Neural progenitor cell (in vitro differentiated cells): ENCODE measurements around the gene HES6. TPM values are rescaled to one million over a fixed set of nuclear protein-coding genes. Genes with fewer than 3 reads are reported as not detected.

ENCODE experiments used
- DNase-seq: peaks from one replicate; pipeline ENCODE4 v3.0.0-alpha.2; 2016; ENCODE audit warnings: low spot score
- H2AFZ ChIP-seq: fragments of 200-600 bp; sonication (generic); replicated peaks from 2 replicates; pipeline ENCODE4 v1.6.1; 2016; ENCODE audit warnings: antibody characterized with exemption
- H3F3A ChIP-seq: fragments of 200-600 bp; sonication (generic); 2 replicates; pipeline ENCODE4 v1.6.1; 2016; ENCODE audit warnings: antibody characterized with exemption, low read depth
- H3K27ac ChIP-seq: fragments of 200-600 bp; sonication (generic); 2 replicates; pipeline ENCODE4 v1.5.1; 2016; ENCODE audit warnings: mild to moderate bottlenecking
- H3K27me3 ChIP-seq: fragments of 200-600 bp; sonication (generic); 2 replicates; pipeline ENCODE4 v1.6.1; 2016; ENCODE audit warnings: mild to moderate bottlenecking, moderate library complexity
- H3K36me3 ChIP-seq: fragments of 200-600 bp; sonication (generic); 2 replicates; pipeline ENCODE4 v1.5.1; 2016
- H3K4me1 ChIP-seq: fragments of 200-600 bp; sonication (generic); 2 replicates; pipeline ENCODE4 v1.6.1; 2016; ENCODE audit warnings: mixed run types
- H3K4me2 ChIP-seq: fragments of 200-600 bp; sonication (generic); 2 replicates; pipeline ENCODE4 v1.6.1; 2016
- H3K4me3 ChIP-seq: fragments of 200-600 bp; sonication (generic); 2 replicates; pipeline ENCODE4 v1.5.1; 2016
- H3K79me2 ChIP-seq: fragments of 200-600 bp; sonication (generic); 2 replicates; pipeline ENCODE4 v1.6.1; 2016; ENCODE audit warnings: low read depth
- H3K9ac ChIP-seq: fragments of 200-600 bp; sonication (generic); 2 replicates; pipeline ENCODE4 v1.6.1; 2016
- H3K9me3 ChIP-seq: fragments of 200-600 bp; sonication (generic); 2 replicates; pipeline ENCODE4 v1.5.1; 2016; ENCODE audit warnings: low read depth
- H4K20me1 ChIP-seq: fragments of 200-600 bp; sonication (generic); 2 replicates; pipeline ENCODE4 v1.6.1; 2016; ENCODE audit warnings: low read depth
- H3K27ac Mint-ChIP-seq: 3 replicates; pipeline ENCODE4 v1.8.0; 2021; ENCODE audit warnings: mixed read lengths
- H3K27me3 Mint-ChIP-seq: 2 replicates; pipeline ENCODE4 v1.8.0; 2022; ENCODE audit warnings: low read depth, mild to moderate bottlenecking, inconsistent platforms, moderate library complexity, mixed read lengths; ENCODE audit not compliant: insufficient read depth
- H3K36me3 Mint-ChIP-seq: 3 replicates; pipeline ENCODE4 v1.8.0; 2021; ENCODE audit warnings: mixed read lengths
- H3K4me1 Mint-ChIP-seq: 3 replicates; pipeline ENCODE4 v1.8.0; 2021; ENCODE audit warnings: mixed read lengths
- H3K4me3 Mint-ChIP-seq: 3 replicates; pipeline ENCODE4 v1.8.0; 2021; ENCODE audit warnings: mild to moderate bottlenecking, moderate library complexity, mixed read lengths
- H3K9me3 Mint-ChIP-seq: 3 replicates; pipeline ENCODE4 v1.8.0; 2020; ENCODE audit warnings: mixed read lengths
- CTCF ChIP-seq: fragments of 200-600 bp; sonication (generic); IDR thresholded peaks from 2 replicates; pipeline ENCODE4 v1.5.1; 2017; ENCODE audit warnings: antibody characterized with exemption, mild to moderate bottlenecking
- EZH2 ChIP-seq: fragments of 200-600 bp; sonication (generic); IDR thresholded peaks from 2 replicates; pipeline ENCODE4 v1.6.1; 2017; ENCODE audit warnings: antibody characterized with exemption, mild to moderate bottlenecking, moderate library complexity
- EZH2phosphoT487 ChIP-seq: fragments of 200-600 bp; sonication (generic); IDR thresholded peaks from 2 replicates; pipeline ENCODE4 v1.6.1; 2017; ENCODE audit warnings: antibody characterized with exemption
- total RNA-seq: library from RNA; depleted of rRNA; stranded (reverse); fragments of >200 nt; gene quantifications from 2 replicates; pipeline ENCODE4 v1.2.3, GENCODE V29; 2015; ENCODE audit warnings: low replicate concordance

Gene HES6
- total RNA-seq, 1 donor from 2014 or later = 5.3 TPM

- Histone ChIP-seq H3K27me3 (peaks cover 80% of the 10 kb centered on the region), H3K79me2 (no peaks in the 10 kb centered on the region), H3F3A (peaks cover 31% of the 10 kb centered on the region), H3K9ac (no peak overlapping the region), H3K4me2 (peak overlapping the region; percentile 89), H3K36me3 (no peaks in the 10 kb centered on the region), H3K4me1 (peaks cover 6% of the 10 kb centered on the region), H3K4me3 (no peak overlapping the region), H2AFZ (no peak overlapping the region), H3K9me3 (no peaks in the 10 kb centered on the region), H3K27ac (no peak overlapping the region), H4K20me1 (no peaks in the 10 kb centered on the region)
- peaks cover 16% of the 10 kb centered on the region for H3K27me3 Mint-ChIP-seq
- no peak overlapping the region for H3K27ac Mint-ChIP-seq
- TF ChIP-seq CTCF (no peak), EZH2 (no peak), EZH2phosphoT487 (no peak)
- H3K4me1 Mint-ChIP-seq = peaks cover 22% of the 10 kb centered on the region
- no peak for DNase-seq
- peak overlapping the region; percentile 83 for H3K4me3 Mint-ChIP-seq
- peaks cover 3% of the 10 kb centered on the region for H3K36me3 Mint-ChIP-seq
- H3K9me3 Mint-ChIP-seq = peaks cover 6% of the 10 kb centered on the region
Measured at GRCh38 chr2:238238311-238238765, 1.5 kb downstream of the HES6 start.

GRCh38 chr2:238237431-238238135 lies 2.3 kb downstream of the HES6 start:
- Histone ChIP-seq H4K20me1 (no peaks in the 10 kb centered on the region), H3K36me3 (no peaks in the 10 kb centered on the region), H3K9me3 (no peaks in the 10 kb centered on the region), H3F3A (peaks cover 25% of the 10 kb centered on the region), H3K4me1 (peaks cover 6% of the 10 kb centered on the region), H3K4me2 (no peak overlapping the region), H3K79me2 (no peaks in the 10 kb centered on the region), H2AFZ (no peak overlapping the region), H3K27me3 (peaks cover 77% of the 10 kb centered on the region), H3K27ac (no peak overlapping the region), H3K9ac (no peak overlapping the region), H3K4me3 (no peak overlapping the region)
- no peak for DNase-seq
- Mint-ChIP-seq H3K4me1 (peaks cover 16% of the 10 kb centered on the region), H3K4me3 (peak overlapping the region; percentile 83), H3K27ac (no peak overlapping the region), H3K27me3 (peaks cover 19% of the 10 kb centered on the region), H3K9me3 (peaks cover 6% of the 10 kb centered on the region), H3K36me3 (peaks cover 3% of the 10 kb centered on the region)
- TF ChIP-seq EZH2phosphoT487 (no peak), CTCF (no peak)

GRCh38 chr2:238236571-238236970 lies 3.3 kb downstream of the HES6 start:
- Histone ChIP-seq H3K4me1 (peaks cover 6% of the 10 kb centered on the region), H3K79me2 (no peaks in the 10 kb centered on the region), H3K9ac (no peak overlapping the region), H3K36me3 (no peaks in the 10 kb centered on the region), H3K27me3 (peaks cover 76% of the 10 kb centered on the region), H3K4me2 (no peak overlapping the region), H4K20me1 (no peaks in the 10 kb centered on the region), H3K4me3 (no peak overlapping the region), H3K27ac (no peak overlapping the region), H2AFZ (no peak overlapping the region), H3F3A (peaks cover 15% of the 10 kb centered on the region), H3K9me3 (no peaks in the 10 kb centered on the region)
- no peak overlapping the region for H3K4me3 Mint-ChIP-seq
- no peak overlapping the region for H3K27ac Mint-ChIP-seq
- peaks cover 11% of the 10 kb centered on the region for H3K9me3 Mint-ChIP-seq
- H3K36me3 Mint-ChIP-seq = peaks cover 3% of the 10 kb centered on the region
- H3K27me3 Mint-ChIP-seq = peaks cover 16% of the 10 kb centered on the region
- no peak for DNase-seq
- peaks cover 7% of the 10 kb centered on the region for H3K4me1 Mint-ChIP-seq
- no peak for TF ChIP-seq CTCF
- no peak for TF ChIP-seq EZH2phosphoT487
